Ovary (tissue), 3 donors: ENCODE results near the gene PLS1.
"Not testable (repeated sequence)": the region's sequence is repeated elsewhere in the genome, so short reads cannot be mapped to it uniquely, and the experiment has no call there.

Source experiments
- POLR2A ChIP-seq: fragments of 450-650 bp; IDR thresholded peaks from one replicate; pipeline ENCODE4 v1.6.1; 2017; ENCODE audit warnings: antibody characterized with exemption, mild to moderate bottlenecking, moderate library complexity
- TF ChIP-seq, protein P1 (sequence below), 3 donors: fragments of 450-650 bp in 2 of 3; fragments of 200-600 bp in 1 of 3; IDR thresholded peaks; one replicate each; pipeline versions ENCODE4 v1.5.1 to v1.8.0; 2016 to 2022; ENCODE audit warnings: antibody characterized with exemption in 3 of 3, mild to moderate bottlenecking in 1 of 3
- donor health status: DM: no; HTN: no; CAD: no.

DNA sequence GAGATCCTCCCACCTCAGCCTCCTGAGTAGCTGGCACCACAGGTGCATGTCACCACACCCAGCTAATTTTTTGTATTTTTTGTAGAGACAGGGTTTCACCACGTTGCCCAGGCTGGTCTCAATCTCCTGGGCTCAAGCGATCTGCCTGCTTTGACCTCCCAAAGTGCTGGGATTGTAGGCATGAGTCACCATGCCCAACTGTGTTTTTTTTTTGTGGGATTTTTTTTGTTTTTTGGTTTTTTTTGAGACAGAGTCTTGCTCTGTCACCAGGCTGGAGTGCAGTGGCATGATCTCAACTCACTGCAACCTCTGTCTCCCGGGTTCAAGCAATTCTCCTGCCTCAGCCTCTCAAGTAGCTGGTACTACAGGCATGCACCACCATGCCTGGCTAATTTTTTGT, 26.8 kb upstream of the PLS1 start:
- not testable (repeated sequence) for TF ChIP-seq POLR2A
- TF ChIP-seq, protein P1, sequence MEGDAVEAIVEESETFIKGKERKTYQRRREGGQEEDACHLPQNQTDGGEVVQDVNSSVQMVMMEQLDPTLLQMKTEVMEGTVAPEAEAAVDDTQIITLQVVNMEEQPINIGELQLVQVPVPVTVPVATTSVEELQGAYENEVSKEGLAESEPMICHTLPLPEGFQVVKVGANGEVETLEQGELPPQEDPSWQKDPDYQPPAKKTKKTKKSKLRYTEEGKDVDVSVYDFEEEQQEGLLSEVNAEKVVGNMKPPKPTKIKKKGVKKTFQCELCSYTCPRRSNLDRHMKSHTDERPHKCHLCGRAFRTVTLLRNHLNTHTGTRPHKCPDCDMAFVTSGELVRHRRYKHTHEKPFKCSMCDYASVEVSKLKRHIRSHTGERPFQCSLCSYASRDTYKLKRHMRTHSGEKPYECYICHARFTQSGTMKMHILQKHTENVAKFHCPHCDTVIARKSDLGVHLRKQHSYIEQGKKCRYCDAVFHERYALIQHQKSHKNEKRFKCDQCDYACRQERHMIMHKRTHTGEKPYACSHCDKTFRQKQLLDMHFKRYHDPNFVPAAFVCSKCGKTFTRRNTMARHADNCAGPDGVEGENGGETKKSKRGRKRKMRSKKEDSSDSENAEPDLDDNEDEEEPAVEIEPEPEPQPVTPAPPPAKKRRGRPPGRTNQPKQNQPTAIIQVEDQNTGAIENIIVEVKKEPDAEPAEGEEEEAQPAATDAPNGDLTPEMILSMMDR (IDR thresholded peaks at IDR 0.05), result not testable (repeated sequence)
